GM12878 (cell line): ENCODE data around the gene NAA25.

Experiments used
- HDAC2 ChIP-seq: fragments of 200-600 bp; sonication (generic); IDR thresholded peaks from 2 replicates; pipeline ENCODE4 v1.6.1; 2017
- JUNB ChIP-seq: IDR thresholded peaks from 2 replicates; pipeline ENCODE4 v1.6.1; 2016; ENCODE audit warnings: antibody characterized with exemption, mild to moderate bottlenecking
- NFXL1 ChIP-seq: fragments of 450-650 bp; IDR thresholded peaks from 2 replicates; pipeline ENCODE4 v1.6.1; 2017; ENCODE audit warnings: antibody characterized with exemption, mild to moderate bottlenecking, borderline replicate concordance
- POLR2A ChIP-seq: IDR thresholded peaks from 2 replicates; pipeline ENCODE4 v1.6.1; 2011; ENCODE audit warnings: low read depth, mild to moderate bottlenecking, low read length
- SMC3 ChIP-seq: IDR thresholded peaks from 2 replicates; pipeline ENCODE4 v1.6.1; 2011; ENCODE audit warnings: low read length, improper control_type of control experiment, borderline replicate concordance
- TF ChIP-seq, protein P1 (sequence below), 3 experiments: IDR thresholded peaks in 2 of 3; conservative IDR thresholded peaks in 1 of 3; 2 replicates each; pipeline ENCODE4 v1.5.1; 2011; ENCODE audit warnings: low read depth in 3 of 3, low read length in 3 of 3, mild to moderate bottlenecking in 3 of 3, control low read depth in 2 of 3, moderate library complexity in 2 of 3, inconsistent platforms in 1 of 3, mixed read lengths in 1 of 3; ENCODE audit not compliant: control insufficient read depth in 2 of 3, insufficient read depth in 1 of 3; ENCODE audit errors: extremely low read depth in 1 of 3
- TF ChIP-seq, protein P2 (sequence below): IDR thresholded peaks from 2 replicates; pipeline ENCODE4 v1.6.1; 2012; ENCODE audit warnings: low read depth, low read length, improper control_type of control experiment

DNA sequence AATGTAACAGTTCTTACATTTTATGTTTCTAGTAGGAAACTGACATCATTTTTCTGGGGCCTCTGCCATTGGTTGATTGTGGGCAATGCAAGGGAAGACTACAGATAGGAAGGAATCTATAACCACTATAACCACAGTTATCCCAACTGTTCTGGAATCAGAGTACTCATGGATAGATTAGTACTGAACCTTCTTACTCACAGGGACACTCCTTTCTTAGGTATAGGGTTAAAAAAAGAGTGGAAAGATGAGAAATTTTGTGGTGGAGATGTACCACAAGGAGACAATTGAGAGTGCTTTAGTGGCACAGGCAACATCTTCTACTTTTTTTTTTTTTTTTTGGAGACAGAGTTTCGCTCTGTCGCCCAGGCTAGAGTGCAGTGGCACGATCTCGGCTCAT lies 116.6 kb downstream of the NAA25 start:
- TF ChIP-seq, protein P1, sequence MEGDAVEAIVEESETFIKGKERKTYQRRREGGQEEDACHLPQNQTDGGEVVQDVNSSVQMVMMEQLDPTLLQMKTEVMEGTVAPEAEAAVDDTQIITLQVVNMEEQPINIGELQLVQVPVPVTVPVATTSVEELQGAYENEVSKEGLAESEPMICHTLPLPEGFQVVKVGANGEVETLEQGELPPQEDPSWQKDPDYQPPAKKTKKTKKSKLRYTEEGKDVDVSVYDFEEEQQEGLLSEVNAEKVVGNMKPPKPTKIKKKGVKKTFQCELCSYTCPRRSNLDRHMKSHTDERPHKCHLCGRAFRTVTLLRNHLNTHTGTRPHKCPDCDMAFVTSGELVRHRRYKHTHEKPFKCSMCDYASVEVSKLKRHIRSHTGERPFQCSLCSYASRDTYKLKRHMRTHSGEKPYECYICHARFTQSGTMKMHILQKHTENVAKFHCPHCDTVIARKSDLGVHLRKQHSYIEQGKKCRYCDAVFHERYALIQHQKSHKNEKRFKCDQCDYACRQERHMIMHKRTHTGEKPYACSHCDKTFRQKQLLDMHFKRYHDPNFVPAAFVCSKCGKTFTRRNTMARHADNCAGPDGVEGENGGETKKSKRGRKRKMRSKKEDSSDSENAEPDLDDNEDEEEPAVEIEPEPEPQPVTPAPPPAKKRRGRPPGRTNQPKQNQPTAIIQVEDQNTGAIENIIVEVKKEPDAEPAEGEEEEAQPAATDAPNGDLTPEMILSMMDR (IDR thresholded peaks at IDR 0.05 in 2 of 3, conservative IDR thresholded peaks at IDR 0.05 in 1 of 3; ENCODE audit: control insufficient read depth in 2 of 3, extremely low read depth in 1 of 3, insufficient read depth in 1 of 3, low read depth in 3 of 3, low read length in 3 of 3): no peak
- no peak for TF ChIP-seq NFXL1
- no peak for TF ChIP-seq SMC3
- TF ChIP-seq JUNB: no peak
- no peak for TF ChIP-seq POLR2A
- TF ChIP-seq, protein P2, sequence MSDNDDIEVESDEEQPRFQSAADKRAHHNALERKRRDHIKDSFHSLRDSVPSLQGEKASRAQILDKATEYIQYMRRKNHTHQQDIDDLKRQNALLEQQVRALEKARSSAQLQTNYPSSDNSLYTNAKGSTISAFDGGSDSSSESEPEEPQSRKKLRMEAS: no peak
- no peak for TF ChIP-seq HDAC2
